HepG2 (cell line): ENCODE measurements around the gene TUBGCP6. TPM values are rescaled to one million over a fixed set of nuclear protein-coding genes. Genes with fewer than 3 reads are reported as not detected.

Experiments used
- AKNA ChIP-seq: sonication (generic); formaldehyde crosslinking; IDR thresholded peaks from 2 replicates; pipeline ENCODE4 v1.4.0; 2020; ENCODE audit warnings: missing genetic modification reagents, borderline replicate concordance
- CEBPG ChIP-seq: IDR thresholded peaks from 2 replicates; pipeline ENCODE4 v1.6.1; 2016
- FOXK1 ChIP-seq: sonication (generic); formaldehyde crosslinking; IDR thresholded peaks from 2 replicates; pipeline ENCODE4 v1.4.0; 2020; ENCODE audit warnings: low read depth, missing genetic modification reagents, borderline replicate concordance
- RBFOX2 ChIP-seq: fragments of 200-400 bp; formaldehyde crosslinking; IDR thresholded peaks from 2 replicates; pipeline ENCODE4 v1.6.1; 2017; ENCODE audit warnings: low read depth, mild to moderate bottlenecking, low read length
- ZBTB20 ChIP-seq: sonication (generic); formaldehyde crosslinking; IDR thresholded peaks from 2 replicates; pipeline ENCODE4 v1.8.1; 2023; ENCODE audit warnings: missing genetic modification reagents, low read depth, mild to moderate bottlenecking, borderline replicate concordance
- ZFX ChIP-seq: sonication (generic); formaldehyde crosslinking; IDR thresholded peaks from 2 replicates; pipeline ENCODE4 v1.4.0; 2020; ENCODE audit warnings: mild to moderate bottlenecking, low read depth, missing genetic modification reagents, moderate library complexity
- ZNF296 ChIP-seq: sonication (generic); formaldehyde crosslinking; conservative IDR thresholded peaks from 2 replicates; pipeline ENCODE4 v1.5.0; 2020; ENCODE audit warnings: mild to moderate bottlenecking, missing genetic modification reagents
- ZNF318 ChIP-seq: sonication (generic); formaldehyde crosslinking; IDR thresholded peaks from 2 replicates; pipeline ENCODE4 v1.4.0; 2020; ENCODE audit warnings: mild to moderate bottlenecking, missing genetic modification reagents
- ZNF83 ChIP-seq: sonication (generic); formaldehyde crosslinking; IDR thresholded peaks from 2 replicates; pipeline ENCODE4 v1.4.0; 2020; ENCODE audit warnings: missing genetic modification reagents, mild to moderate bottlenecking, borderline replicate concordance
- polyA plus RNA-seq, 8 experiments: library from polyadenylated mRNA; depleted of rRNA in 3 of 8; stranded (reverse) in 7 of 8; unstranded in 1 of 8; fragments of >200 nt; fragmentation: Illumina TruSeq in 4 of 8; extraction: Trizol in 4 of 8; gene quantifications; 2 replicates each; pipeline versions ENCODE4 v1.2.1 to v1.2.3, GENCODE V29; 2011 to 2016; ENCODE audit warnings: low read depth in 4 of 8, missing spikeins in 1 of 8, mixed read lengths in 1 of 8; ENCODE audit not compliant: insufficient read depth in 1 of 8
- total RNA-seq, 5 experiments: library from RNA; depleted of rRNA; stranded (reverse); fragments of >200 nt; fragmentation: Illumina TruSeq; extraction: Trizol; gene quantifications; 2 replicates each; pipeline ENCODE4 v1.2.3, GENCODE V29; 2016; ENCODE audit warnings: low read depth in 1 of 5
- TF ChIP-seq, protein P1 (sequence below): sonication (generic); formaldehyde crosslinking; IDR thresholded peaks from 2 replicates; pipeline ENCODE4 v1.8.1; 2023; ENCODE audit warnings: mild to moderate bottlenecking, missing genetic modification reagents
- TF ChIP-seq, protein P2 (sequence below): sonication (generic); formaldehyde crosslinking; IDR thresholded peaks from 2 replicates; pipeline ENCODE4 v1.4.0; 2020; ENCODE audit warnings: low read depth, mild to moderate bottlenecking, missing genetic modification reagents

TUBGCP6 gene
- total and polyA plus RNA-seq, 2 of the 13 experiments (the other 11 are each of a cell fraction or from before 2014, with no cell fraction given), result 14.6 to 15.7 TPM

GRCh38 chr22:50186761-50187523 lies 57.9 kb downstream of the TUBGCP6 start (continued):
- TF ChIP-seq ZNF318 (CRISPR knock-in tag) (no peak), FOXK1 (CRISPR knock-in tag) (no peak), AKNA (no peak), ZNF83 (CRISPR knock-in tag) (no peak), RBFOX2 (peak; percentile 49; the same call in 1 of the 2 replicates), ZNF296 (no peak), ZBTB20 (CRISPR knock-in tag) (no peak), CEBPG (CRISPR knock-in tag) (no peak), ZFX (CRISPR knock-in tag) (peak; percentile 16; the same call in 1 of the 2 replicates)
- TF ChIP-seq, protein P1, sequence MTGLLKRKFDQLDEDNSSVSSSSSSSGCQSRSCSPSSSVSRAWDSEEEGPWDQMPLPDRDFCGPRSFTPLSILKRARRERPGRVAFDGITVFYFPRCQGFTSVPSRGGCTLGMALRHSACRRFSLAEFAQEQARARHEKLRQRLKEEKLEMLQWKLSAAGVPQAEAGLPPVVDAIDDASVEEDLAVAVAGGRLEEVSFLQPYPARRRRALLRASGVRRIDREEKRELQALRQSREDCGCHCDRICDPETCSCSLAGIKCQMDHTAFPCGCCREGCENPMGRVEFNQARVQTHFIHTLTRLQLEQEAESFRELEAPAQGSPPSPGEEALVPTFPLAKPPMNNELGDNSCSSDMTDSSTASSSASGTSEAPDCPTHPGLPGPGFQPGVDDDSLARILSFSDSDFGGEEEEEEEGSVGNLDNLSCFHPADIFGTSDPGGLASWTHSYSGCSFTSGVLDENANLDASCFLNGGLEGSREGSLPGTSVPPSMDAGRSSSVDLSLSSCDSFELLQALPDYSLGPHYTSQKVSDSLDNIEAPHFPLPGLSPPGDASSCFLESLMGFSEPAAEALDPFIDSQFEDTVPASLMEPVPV, result no peak
- TF ChIP-seq, protein P2, sequence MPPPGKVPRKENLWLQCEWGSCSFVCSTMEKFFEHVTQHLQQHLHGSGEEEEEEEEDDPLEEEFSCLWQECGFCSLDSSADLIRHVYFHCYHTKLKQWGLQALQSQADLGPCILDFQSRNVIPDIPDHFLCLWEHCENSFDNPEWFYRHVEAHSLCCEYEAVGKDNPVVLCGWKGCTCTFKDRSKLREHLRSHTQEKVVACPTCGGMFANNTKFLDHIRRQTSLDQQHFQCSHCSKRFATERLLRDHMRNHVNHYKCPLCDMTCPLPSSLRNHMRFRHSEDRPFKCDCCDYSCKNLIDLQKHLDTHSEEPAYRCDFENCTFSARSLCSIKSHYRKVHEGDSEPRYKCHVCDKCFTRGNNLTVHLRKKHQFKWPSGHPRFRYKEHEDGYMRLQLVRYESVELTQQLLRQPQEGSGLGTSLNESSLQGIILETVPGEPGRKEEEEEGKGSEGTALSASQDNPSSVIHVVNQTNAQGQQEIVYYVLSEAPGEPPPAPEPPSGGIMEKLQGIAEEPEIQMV (CRISPR knock-in tag), result no peak
